Stimulated activated CD8-positive, alpha-beta memory T cell treated with anti-CD3 and anti-CD28 coated beads, Interleukin-12 subunit alpha, Interleukin-12 subunit beta, amount 100 ng/mL, for 4 hours (primary cell): ENCODE data around the gene SMAD7.

Source experiments
- DNase-seq: peaks from one replicate; pipeline ENCODE4 v3.0.0-alpha.2; 2020; ENCODE audit warnings: low read depth

SMAD7 gene

GRCh38 chr18:48950536-48951447 is at the start of gene SMAD7:
Gene SMAD7 (minus strand): TSS chr18:48950965. CDS start chr18:48950424, 541 bp downstream.
- DNase-seq = no peak

GRCh38 chr18:48999569-48999968 is 48.8 kb upstream of the SMAD7 start:
- DNase-seq = no peak

- DNase-seq = no peak
Measured at GRCh38 chr18:48997985-48998831, 47.4 kb upstream of the SMAD7 start.

GRCh38 chr18:48997681-48997984 is 46.9 kb upstream of the SMAD7 start:
- DNase-seq = no peak

GRCh38 chr18:48996901-48997463 is 46.2 kb upstream of the SMAD7 start:
- no peak for DNase-seq

GRCh38 chr18:48996041-48996440 is 45.3 kb upstream of the SMAD7 start:
- DNase-seq = no peak

- no peak for DNase-seq
Measured at GRCh38 chr18:48994926-48995835, 44.4 kb upstream of the SMAD7 start.

GRCh38 chr18:48994044-48994651 is 43.4 kb upstream of the SMAD7 start:
- no peak for DNase-seq

- no peak for DNase-seq
Measured at GRCh38 chr18:48993586-48993985, 42.8 kb upstream of the SMAD7 start.

- DNase-seq = no peak
Measured at GRCh38 chr18:48992791-48993555, 42.2 kb upstream of the SMAD7 start.

- no peak for DNase-seq
Measured at GRCh38 chr18:48992133-48992532, 41.4 kb upstream of the SMAD7 start.

GRCh38 chr18:48991676-48992075 is 40.9 kb upstream of the SMAD7 start:
- DNase-seq = no peak

- DNase-seq = no peak
Measured at GRCh38 chr18:48991319-48991660, 40.5 kb upstream of the SMAD7 start.

GRCh38 chr18:48990481-48991318 is 39.9 kb upstream of the SMAD7 start:
- no peak for DNase-seq

GRCh38 chr18:48989304-48990303 is 38.8 kb upstream of the SMAD7 start:
- DNase-seq = no peak

GRCh38 chr18:48988508-48989303 is 37.9 kb upstream of the SMAD7 start:
- no peak for DNase-seq

- no peak for DNase-seq
Measured at GRCh38 chr18:48987821-48988220, 37.1 kb upstream of the SMAD7 start.
